Endodermal cell (in vitro differentiated cells): ENCODE measurements around the gene CAPN9. TPM values are rescaled to one million over a fixed set of nuclear protein-coding genes. Genes with fewer than 3 reads are reported as not detected.
"Not testable (repeated sequence)": the region's sequence is repeated elsewhere in the genome, so short reads cannot be mapped to it uniquely, and the experiment has no call there.

ENCODE experiments used
- DNase-seq: peaks from one replicate; pipeline ENCODE4 v3.0.0-alpha.2; 2017
- H3K27ac ChIP-seq: 2 replicates; pipeline ENCODE4 v1.5.1; 2013; ENCODE audit warnings: mild to moderate bottlenecking, low read depth, low read length, moderate library complexity
- H3K27me3 ChIP-seq: 2 replicates; pipeline ENCODE4 v1.6.1; 2013; ENCODE audit warnings: mild to moderate bottlenecking, low read length, moderate library complexity; ENCODE audit not compliant: insufficient read depth, control insufficient read depth, poor library complexity, severe bottlenecking
- H3K36me3 ChIP-seq: 2 replicates; pipeline ENCODE4 v1.7.0; 2013; ENCODE audit warnings: mild to moderate bottlenecking, low read length, moderate library complexity; ENCODE audit not compliant: control insufficient read depth, insufficient read depth
- H3K4me1 ChIP-seq: one replicate; pipeline ENCODE4 v1.7.0; 2013; ENCODE audit warnings: low read length; ENCODE audit not compliant: control insufficient read depth, insufficient read depth
- H3K4me3 ChIP-seq: 2 replicates; pipeline ENCODE4 v1.5.1; 2013; ENCODE audit warnings: mild to moderate bottlenecking, low read length, moderate library complexity
- H3K9ac ChIP-seq: 2 replicates; pipeline ENCODE4 v1.6.1; 2013; ENCODE audit warnings: mild to moderate bottlenecking, low read length, moderate library complexity; ENCODE audit not compliant: poor library complexity, severe bottlenecking; ENCODE audit errors: extremely low read depth
- H3K9me3 ChIP-seq: 2 replicates; pipeline ENCODE4 v1.6.1; 2013; ENCODE audit warnings: mild to moderate bottlenecking, low read length, moderate library complexity; ENCODE audit not compliant: control insufficient read depth
- H3K27ac Mint-ChIP-seq: 2 replicates; pipeline ENCODE4 v1.8.0; 2020; ENCODE audit warnings: mixed read lengths
- H3K27me3 Mint-ChIP-seq: 2 replicates; pipeline ENCODE4 v1.8.0; 2021; ENCODE audit warnings: mild to moderate bottlenecking, mixed read lengths; ENCODE audit not compliant: insufficient read depth
- H3K36me3 Mint-ChIP-seq: 2 replicates; pipeline ENCODE4 v1.8.0; 2020; ENCODE audit warnings: low read depth, mixed read lengths
- H3K4me1 Mint-ChIP-seq: 2 replicates; pipeline ENCODE4 v1.8.0; 2020; ENCODE audit warnings: mixed read lengths
- H3K4me3 Mint-ChIP-seq: 2 replicates; pipeline ENCODE4 v1.8.0; 2020; ENCODE audit warnings: mild to moderate bottlenecking, moderate library complexity, mixed read lengths
- H3K9me3 Mint-ChIP-seq: 2 replicates; pipeline ENCODE4 v1.8.0; 2020; ENCODE audit warnings: mild to moderate bottlenecking, mixed read lengths
- WGBS, 2 experiments: methylation state at CpG; one replicate each; pipeline versions ENCODE4 v1.1.5 to v1.1.7; 2013; ENCODE audit warnings: missing lambda C conversion rate in 2 of 2, mixed read lengths in 1 of 2; ENCODE audit not compliant: insufficient coverage in 1 of 2, insufficient read length in 1 of 2; 5-methylcytosine and 5-hydroxymethylcytosine counted together
- long read RNA-seq, 4 experiments: library from polyadenylated mRNA in 2 of 4; library from RNA in 1 of 4; library from capped mRNA in 1 of 4; stranded (forward) in 3 of 4; unstranded in 1 of 4; transcript quantifications; one replicate each; pipeline ENCODE4 v2.0.0, GENCODE V29; 2020 to 2021; ENCODE audit warnings: inconsistent platforms in 1 of 4
- polyA plus RNA-seq, 2 experiments: library from polyadenylated mRNA; stranded (reverse); fragments of 50-300 nt; gene quantifications; one replicate each; pipeline ENCODE4 v1.2.3, GENCODE V29; 2013
- total RNA-seq, 2 donors: library from RNA; stranded (reverse); fragmentation: NEBNext Ultra II Directional in 1 of 2; extraction: Animal tissue kit (Norgen Biotek cat#: 25700) in 1 of 2; gene quantifications; 2 replicates in 1 of 2; 3 replicates in 1 of 2; pipeline ENCODE4 v1.2.1, GENCODE V29; 2021
- TF ChIP-seq, protein P1 (sequence below): fragments of 200-600 bp; sonication (generic); conservative IDR thresholded peaks from 2 replicates; pipeline ENCODE4 v1.5.0; 2021; ENCODE audit warnings: antibody characterized with exemption, mild to moderate bottlenecking

CAPN9 gene, protein sequence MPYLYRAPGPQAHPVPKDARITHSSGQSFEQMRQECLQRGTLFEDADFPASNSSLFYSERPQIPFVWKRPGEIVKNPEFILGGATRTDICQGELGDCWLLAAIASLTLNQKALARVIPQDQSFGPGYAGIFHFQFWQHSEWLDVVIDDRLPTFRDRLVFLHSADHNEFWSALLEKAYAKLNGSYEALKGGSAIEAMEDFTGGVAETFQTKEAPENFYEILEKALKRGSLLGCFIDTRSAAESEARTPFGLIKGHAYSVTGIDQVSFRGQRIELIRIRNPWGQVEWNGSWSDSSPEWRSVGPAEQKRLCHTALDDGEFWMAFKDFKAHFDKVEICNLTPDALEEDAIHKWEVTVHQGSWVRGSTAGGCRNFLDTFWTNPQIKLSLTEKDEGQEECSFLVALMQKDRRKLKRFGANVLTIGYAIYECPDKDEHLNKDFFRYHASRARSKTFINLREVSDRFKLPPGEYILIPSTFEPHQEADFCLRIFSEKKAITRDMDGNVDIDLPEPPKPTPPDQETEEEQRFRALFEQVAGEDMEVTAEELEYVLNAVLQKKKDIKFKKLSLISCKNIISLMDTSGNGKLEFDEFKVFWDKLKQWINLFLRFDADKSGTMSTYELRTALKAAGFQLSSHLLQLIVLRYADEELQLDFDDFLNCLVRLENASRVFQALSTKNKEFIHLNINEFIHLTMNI
- 1 to 10 TPM; 1.1 TPM for total RNA-seq
- polyA plus RNA-seq (2013, experiment 1 of 2): 0.93 TPM
- 0.33 TPM for polyA plus RNA-seq (2013, experiment 2 of 2)
- long read RNA-seq, experiment 1, partial matches to known transcripts: 0 of 1 reads
- long read RNA-seq, experiment 1, other reads (novel, unspliced or antisense): 1 of 1 reads
- long read RNA-seq, experiment 2, partial matches to known transcripts: 1 of 1 reads
- long read RNA-seq, experiment 2, other reads (novel, unspliced or antisense): 0 of 1 reads
- long read RNA-seq, experiment 3, partial matches to known transcripts: 1 of 2 reads
- long read RNA-seq, experiment 3, other reads (novel, unspliced or antisense): 1 of 2 reads
- long read RNA-seq, experiment 4, partial matches to known transcripts: 2 of 2 reads
- long read RNA-seq, experiment 4, other reads (novel, unspliced or antisense): 0 of 2 reads

DNA sequence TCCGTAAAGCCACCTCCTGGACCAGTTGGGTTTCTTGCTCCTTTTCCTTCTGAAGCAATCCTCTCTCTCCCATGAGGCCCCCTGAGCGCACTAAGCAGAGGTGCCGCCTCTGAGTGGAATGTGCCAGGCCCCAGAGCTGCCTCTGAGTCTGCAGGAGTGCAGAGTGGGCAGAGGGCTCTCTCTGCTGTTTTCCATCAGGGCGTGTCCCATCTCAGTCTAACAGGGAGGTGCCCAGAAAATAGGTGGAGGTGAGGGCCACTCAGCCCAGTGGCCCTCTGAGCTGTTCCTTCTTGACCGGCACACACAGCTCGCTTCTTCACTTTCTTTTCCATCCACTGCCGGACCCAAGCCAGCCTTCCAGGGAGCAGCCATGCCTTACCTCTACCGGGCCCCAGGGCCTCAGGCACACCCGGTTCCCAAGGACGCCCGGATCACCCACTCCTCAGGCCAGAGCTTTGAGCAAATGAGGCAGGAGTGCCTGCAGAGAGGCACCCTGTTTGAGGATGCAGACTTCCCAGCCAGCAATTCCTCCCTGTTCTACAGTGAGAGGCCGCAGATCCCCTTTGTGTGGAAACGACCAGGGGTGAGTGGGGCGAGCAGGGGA lies at the start of gene CAPN9:
TSS of gene CAPN9 (plus strand) at position 262 of the 604 bp plus-strand sequence. CDS start at position 371, 109 bp downstream.
- Mint-ChIP-seq H3K36me3 (no peaks in the 10 kb centered on the region), H3K9me3 (no peaks in the 10 kb centered on the region), H3K4me3 (no peak within 1 kb of the TSS), H3K4me1 (peaks cover 42% of the 10 kb centered on the region), H3K27ac (no peak within 1 kb of the TSS), H3K27me3 (no peaks in the 10 kb centered on the region)
- TF ChIP-seq, protein P1, sequence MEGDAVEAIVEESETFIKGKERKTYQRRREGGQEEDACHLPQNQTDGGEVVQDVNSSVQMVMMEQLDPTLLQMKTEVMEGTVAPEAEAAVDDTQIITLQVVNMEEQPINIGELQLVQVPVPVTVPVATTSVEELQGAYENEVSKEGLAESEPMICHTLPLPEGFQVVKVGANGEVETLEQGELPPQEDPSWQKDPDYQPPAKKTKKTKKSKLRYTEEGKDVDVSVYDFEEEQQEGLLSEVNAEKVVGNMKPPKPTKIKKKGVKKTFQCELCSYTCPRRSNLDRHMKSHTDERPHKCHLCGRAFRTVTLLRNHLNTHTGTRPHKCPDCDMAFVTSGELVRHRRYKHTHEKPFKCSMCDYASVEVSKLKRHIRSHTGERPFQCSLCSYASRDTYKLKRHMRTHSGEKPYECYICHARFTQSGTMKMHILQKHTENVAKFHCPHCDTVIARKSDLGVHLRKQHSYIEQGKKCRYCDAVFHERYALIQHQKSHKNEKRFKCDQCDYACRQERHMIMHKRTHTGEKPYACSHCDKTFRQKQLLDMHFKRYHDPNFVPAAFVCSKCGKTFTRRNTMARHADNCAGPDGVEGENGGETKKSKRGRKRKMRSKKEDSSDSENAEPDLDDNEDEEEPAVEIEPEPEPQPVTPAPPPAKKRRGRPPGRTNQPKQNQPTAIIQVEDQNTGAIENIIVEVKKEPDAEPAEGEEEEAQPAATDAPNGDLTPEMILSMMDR: no peak
- no peak within 1 kb of the TSS for H3K27ac ChIP-seq
- H3K4me3 ChIP-seq: no peak within 1 kb of the TSS
- no peaks in the 10 kb centered on the region for H3K27me3 ChIP-seq
- 85 to 90% methylated on average over 9 to 14 of the region's 14 CpGs for WGBS, 2 experiments
- no peak within 1 kb of the TSS for H3K9ac ChIP-seq
- peaks cover 8% of the 10 kb centered on the region for H3K4me1 ChIP-seq
- no peaks in the 10 kb centered on the region for H3K36me3 ChIP-seq
- DNase-seq: no peak
- no peaks in the 10 kb centered on the region for H3K9me3 ChIP-seq

DNA sequence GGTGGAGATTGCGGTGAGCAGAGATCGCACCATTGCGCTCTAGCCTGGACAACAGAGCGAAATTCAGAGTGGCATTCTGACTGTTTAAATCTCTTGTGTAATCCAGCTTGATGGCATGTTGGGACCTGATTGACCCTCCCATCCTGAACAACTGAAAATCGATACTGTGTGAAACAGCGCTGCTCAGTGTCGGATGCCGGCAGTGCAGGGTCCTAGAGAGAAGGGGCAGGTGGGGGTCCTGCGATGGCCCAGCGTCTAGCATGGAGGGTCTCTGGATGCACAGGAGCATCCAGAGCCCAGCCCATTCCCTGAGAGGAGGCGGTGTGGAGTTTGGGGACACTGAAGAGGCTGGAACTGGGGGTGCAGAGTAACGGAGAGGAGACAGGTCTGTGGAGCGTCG lies 49.1 kb upstream of the CAPN9 start:
- H3K4me3 ChIP-seq: no peak overlapping the region
- peak; percentile 74 for DNase-seq
- H3K4me1 ChIP-seq: no peaks in the 10 kb centered on the region
- peaks cover 5% of the 10 kb centered on the region for H3K36me3 ChIP-seq
- Mint-ChIP-seq H3K9me3 (no peaks in the 10 kb centered on the region), H3K4me1 (peaks cover 5% of the 10 kb centered on the region), H3K27me3 (no peaks in the 10 kb centered on the region), H3K27ac (no peak overlapping the region), H3K36me3 (peaks cover 3% of the 10 kb centered on the region), H3K4me3 (no peak overlapping the region)
- H3K9me3 ChIP-seq: no peaks in the 10 kb centered on the region
- 94 to 95% methylated on average over 11 to 14 of the region's 14 CpGs for WGBS, 2 experiments
- TF ChIP-seq, protein P1: peak; percentile 54
- no peak overlapping the region for H3K27ac ChIP-seq
- H3K27me3 ChIP-seq: no peaks in the 10 kb centered on the region
- no peak overlapping the region for H3K9ac ChIP-seq

DNA sequence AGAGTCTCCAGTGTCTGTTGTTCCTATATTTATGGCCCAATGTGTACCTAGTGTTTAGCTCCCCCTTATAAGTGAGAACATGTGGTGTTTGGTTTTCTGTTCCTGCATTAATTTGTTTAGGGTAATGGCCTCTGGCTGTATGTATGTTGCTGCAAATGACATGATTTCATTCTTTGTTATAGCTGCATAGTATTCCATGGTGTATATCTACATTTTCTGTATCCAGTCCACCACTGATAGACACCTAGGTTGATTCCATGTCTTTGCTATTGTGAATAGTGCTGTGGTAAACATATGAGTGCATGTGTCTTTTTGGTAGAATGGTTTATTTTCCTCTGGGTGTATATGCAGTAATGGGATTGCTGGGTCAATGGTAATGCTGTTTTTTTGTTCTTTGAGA lies 48.2 kb upstream of the CAPN9 start:
- not testable (repeated sequence) for H3K4me1 Mint-ChIP-seq, H3K9me3 Mint-ChIP-seq, DNase-seq, H3K36me3 Mint-ChIP-seq, H3K4me1 ChIP-seq, H3K27me3 ChIP-seq, H3K4me3 Mint-ChIP-seq, H3K9me3 ChIP-seq, H3K9ac ChIP-seq, H3K27ac ChIP-seq, H3K36me3 ChIP-seq, H3K27me3 Mint-ChIP-seq, H3K27ac Mint-ChIP-seq, H3K4me3 ChIP-seq
